NCI-H2227 (cell line): ENCODE data around the gene MAP2K5.

Experiments
- DNase-seq: peaks from one replicate; lab custom pipeline; 2025; ENCODE audit not compliant: unreplicated experiment; lab: John Stamatoyannopoulos, UW

The MAP2K5 gene

GRCh38 chr15:67746450-67746849 lies 203.9 kb downstream of the MAP2K5 start:
- no peak for DNase-seq

GRCh38 chr15:67747921-67748320 lies 205.4 kb downstream of the MAP2K5 start:
- DNase-seq, result no peak

DNA sequence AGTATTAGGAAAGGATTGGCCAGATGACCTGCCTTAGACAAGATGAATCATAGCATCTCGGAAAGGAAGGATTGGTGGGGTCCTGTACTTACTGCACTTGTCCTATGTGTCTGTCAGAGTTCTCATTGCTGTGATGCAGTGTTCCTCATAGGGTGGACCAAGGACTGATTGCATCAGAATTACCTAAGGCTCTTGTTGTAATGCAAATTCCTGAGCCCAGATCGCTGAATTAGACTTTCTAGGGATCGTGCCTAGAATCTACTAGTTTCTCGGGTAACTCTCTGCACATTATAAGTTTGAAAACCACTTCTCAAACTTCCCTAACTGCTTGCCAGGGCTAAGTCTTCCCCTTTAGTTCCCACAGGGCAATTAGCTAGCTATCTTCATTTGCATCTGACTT lies 207.9 kb downstream of the MAP2K5 start:
- no peak for DNase-seq

DNA sequence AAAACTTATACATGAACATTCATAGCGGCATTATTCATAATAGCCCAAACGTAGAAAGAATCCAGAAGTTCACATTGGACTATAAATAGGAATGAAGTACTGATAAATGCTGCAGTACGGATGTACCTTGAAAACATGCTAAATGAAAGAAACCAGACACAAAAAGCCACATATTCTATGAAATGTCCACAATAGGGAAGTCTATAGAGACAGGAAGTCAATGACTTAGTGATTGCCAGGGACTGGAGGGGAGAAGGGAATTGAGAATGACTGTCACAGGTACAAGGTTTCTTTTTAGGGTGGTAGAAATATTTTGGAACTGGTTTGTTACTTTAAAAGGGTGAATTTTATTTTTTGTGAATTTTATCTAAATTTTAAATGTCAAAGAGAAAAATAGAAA lies 211.4 kb downstream of the MAP2K5 start:
- no peak for DNase-seq

GRCh38 chr15:67755264-67755663 lies 212.8 kb downstream of the MAP2K5 start:
- DNase-seq, result no peak

GRCh38 chr15:67755936-67756335 lies 213.4 kb downstream of the MAP2K5 start:
- DNase-seq, result no peak

- no peak for DNase-seq
Observed at GRCh38 chr15:67758619-67759300, 216.3 kb downstream of the MAP2K5 start.

DNA sequence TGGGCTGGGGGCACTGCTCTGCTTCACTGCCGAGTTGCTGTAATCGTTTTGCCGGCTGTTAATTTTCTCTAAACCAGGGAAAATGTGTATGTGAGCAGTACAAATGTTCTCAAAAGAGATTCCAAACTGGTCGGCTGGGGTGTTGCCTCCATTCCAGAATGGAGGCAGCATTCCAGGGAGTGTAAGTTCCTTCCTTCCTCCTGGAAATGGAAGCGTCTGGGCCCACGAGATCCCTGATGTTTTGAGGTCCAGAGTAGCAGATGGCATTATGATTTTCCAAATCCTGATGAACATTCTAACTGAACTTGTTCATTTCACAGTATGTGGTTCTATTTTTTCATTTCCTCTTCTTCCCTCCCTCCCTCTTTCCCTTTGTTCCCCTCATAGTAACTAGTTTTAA lies 218.4 kb downstream of the MAP2K5 start:
- no peak for DNase-seq

GRCh38 chr15:67761343-67761742 lies 218.8 kb downstream of the MAP2K5 start:
- DNase-seq, result no peak

- no peak for DNase-seq
Observed at GRCh38 chr15:67762610-67763368, 220.3 kb downstream of the MAP2K5 start.

- no peak for DNase-seq
Observed at GRCh38 chr15:67765701-67766100, 223.2 kb downstream of the MAP2K5 start.

DNA sequence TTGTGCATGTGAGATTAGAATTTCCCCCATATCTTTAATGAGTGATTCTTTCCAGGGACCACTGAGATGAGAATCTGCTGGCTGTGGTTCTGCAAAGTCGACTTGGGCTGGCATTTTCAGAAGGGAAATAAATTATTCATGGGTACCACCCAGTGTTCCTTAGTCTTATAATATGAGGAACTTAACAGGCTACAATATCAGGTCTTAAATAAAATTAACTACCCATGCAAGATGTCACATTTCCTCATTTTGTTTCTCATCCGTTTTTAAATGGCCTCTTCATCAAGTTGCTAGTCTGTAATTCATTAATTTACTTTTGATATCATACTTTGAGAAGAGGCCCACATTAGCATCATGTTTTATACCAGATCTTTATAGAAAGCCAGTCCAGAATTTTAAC lies 224.5 kb downstream of the MAP2K5 start:
- DNase-seq, result no peak

DNA sequence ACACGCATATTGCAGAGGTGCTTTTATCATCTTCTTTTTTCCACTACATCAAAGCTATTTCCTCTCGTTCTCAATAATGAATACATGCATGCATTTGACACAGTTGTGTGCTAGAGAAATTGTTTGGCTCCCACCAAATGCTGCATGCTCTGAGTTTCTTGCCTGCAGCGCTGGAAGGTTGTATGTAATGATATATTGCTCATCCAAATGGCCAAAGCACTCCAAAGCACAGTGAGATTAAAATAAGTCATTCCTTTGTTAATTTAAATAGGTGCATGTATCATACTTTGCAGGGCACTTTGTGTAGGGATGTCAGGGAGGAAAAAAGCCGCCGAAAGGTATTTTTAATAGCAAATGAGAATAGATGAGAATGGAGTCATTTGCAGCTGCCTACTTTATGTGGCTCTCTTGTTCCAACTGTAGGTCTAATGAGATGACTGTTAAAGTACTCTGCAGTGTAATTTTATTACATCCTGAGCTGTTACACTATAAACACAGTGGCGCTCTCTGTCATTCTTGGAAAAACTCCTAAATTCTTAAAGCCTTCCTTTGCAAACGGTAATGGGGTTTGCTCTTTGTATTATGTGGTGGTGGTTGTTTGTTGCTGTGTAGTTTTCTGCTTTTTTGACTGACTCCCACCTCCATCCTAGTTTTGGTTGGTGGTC lies 225.9 kb downstream of the MAP2K5 start:
- no peak for DNase-seq

DNA sequence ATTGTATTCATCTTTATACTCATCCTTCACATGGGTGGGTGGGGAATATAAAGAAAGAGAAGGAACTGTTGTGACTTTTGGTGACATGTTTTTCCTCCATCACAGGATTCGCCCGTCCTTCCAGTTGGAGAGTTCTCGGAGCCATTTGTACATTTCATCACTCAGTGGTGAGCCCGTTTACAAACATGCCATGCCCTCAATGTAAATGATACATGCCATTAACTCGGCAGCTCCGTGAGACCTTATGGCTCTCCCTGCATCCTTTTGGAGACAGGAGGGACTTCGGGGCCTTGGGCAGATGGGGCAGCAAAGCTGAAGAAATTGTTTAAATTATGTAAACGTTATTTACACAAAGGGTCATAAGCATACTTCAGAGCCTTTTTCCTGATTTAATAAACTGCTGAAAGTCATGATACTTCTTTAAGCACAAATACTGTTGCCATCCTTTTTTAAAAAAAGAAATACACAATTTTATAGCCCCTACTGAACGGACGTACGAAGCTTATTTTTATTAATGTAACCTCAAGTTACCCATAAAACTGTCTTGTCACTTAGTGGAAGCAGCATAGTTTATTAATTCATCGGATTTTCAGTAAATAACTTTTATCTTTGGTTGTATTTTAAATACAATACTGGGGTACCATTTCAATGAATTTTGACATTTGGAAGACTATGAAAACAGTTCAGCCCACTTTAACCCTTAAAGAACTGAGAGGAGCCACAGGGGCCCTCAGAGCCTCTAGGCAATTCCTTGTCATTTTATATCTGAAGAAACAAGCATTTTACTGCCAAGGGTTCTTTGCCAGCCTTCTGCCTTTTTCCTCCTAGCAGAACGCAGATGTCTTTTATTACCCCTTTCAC lies 227.2 kb downstream of the MAP2K5 start:
- DNase-seq, result no peak

- DNase-seq, result no peak
Observed at GRCh38 chr15:67770358-67770628, 227.8 kb downstream of the MAP2K5 start.

- no peak for DNase-seq
Observed at GRCh38 chr15:67771189-67771800, 228.8 kb downstream of the MAP2K5 start.

GRCh38 chr15:67774626-67775025 lies 232.1 kb downstream of the MAP2K5 start:
- DNase-seq, result no peak

- DNase-seq, result no peak
Observed at GRCh38 chr15:67775250-67775649, 232.7 kb downstream of the MAP2K5 start.

DNA sequence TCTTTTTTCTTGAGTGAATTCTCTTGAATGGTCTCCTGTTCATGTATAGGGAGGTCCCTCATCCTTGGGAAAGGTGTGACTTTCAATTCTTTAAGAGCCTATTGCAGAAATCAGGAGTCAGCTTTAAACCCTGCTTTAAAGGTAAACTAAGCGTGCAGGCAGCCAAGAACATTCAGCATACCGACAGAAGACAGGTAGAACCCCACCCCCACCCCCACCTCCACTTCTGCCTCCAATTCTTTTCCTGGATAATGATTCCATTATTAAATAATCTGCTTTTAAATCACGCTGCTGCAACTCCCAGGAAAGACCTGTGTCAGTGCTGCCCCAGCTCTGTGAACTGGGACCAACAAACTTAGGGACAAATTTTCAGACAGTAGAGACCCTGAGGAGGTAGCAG lies 233.5 kb downstream of the MAP2K5 start:
- DNase-seq, result no peak

GRCh38 chr15:67776600-67776999 lies 234.1 kb downstream of the MAP2K5 start:
- DNase-seq, result no peak

GRCh38 chr15:67777071-67777470 lies 234.6 kb downstream of the MAP2K5 start:
- no peak for DNase-seq
